ENCODE measurements around the gene ARHGAP26.

DNA sequence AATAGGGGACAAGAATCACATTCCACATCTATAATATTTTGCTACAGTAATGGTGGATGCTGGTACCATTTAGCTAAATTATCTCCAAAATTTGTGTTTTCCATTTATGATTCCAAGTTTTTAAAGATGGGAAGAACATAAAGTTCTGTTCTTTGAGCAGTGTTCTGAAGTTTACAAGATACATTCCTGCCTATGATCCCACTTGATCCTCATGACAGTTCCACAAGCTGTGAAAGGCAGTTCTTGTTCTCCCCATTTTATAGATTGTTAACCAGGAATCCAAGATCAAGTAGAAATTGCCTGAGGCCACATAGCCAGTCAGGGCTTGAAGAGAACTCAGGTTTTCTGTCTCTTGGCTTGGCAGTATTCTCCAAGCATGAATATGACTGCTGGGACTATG is 376.0 kb downstream of the ARHGAP26 start:
- TF ChIP-seq, protein P1, sequence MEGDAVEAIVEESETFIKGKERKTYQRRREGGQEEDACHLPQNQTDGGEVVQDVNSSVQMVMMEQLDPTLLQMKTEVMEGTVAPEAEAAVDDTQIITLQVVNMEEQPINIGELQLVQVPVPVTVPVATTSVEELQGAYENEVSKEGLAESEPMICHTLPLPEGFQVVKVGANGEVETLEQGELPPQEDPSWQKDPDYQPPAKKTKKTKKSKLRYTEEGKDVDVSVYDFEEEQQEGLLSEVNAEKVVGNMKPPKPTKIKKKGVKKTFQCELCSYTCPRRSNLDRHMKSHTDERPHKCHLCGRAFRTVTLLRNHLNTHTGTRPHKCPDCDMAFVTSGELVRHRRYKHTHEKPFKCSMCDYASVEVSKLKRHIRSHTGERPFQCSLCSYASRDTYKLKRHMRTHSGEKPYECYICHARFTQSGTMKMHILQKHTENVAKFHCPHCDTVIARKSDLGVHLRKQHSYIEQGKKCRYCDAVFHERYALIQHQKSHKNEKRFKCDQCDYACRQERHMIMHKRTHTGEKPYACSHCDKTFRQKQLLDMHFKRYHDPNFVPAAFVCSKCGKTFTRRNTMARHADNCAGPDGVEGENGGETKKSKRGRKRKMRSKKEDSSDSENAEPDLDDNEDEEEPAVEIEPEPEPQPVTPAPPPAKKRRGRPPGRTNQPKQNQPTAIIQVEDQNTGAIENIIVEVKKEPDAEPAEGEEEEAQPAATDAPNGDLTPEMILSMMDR (IDR thresholded peaks at IDR 0.05 in 8 of 11, conservative IDR thresholded peaks at IDR 0.05 in 3 of 11) = no peak
- no peak for TF ChIP-seq POLR2A (IDR thresholded peaks at IDR 0.05)
- TF ChIP-seq POLR2AphosphoS5 (IDR thresholded peaks at IDR 0.05) = no peak
